HG02852 (cell line): Measurements from ENCODE around the gene SCN8A.

Experiments used
- ATAC-seq: cut with Tn5 transposase; IDR thresholded peaks from one replicate; pipeline ENCODE4 v1.9.1; 2021; ENCODE audit warnings: mild to moderate bottlenecking, moderate library complexity; ENCODE audit not compliant: unreplicated experiment

SCN8A gene

DNA sequence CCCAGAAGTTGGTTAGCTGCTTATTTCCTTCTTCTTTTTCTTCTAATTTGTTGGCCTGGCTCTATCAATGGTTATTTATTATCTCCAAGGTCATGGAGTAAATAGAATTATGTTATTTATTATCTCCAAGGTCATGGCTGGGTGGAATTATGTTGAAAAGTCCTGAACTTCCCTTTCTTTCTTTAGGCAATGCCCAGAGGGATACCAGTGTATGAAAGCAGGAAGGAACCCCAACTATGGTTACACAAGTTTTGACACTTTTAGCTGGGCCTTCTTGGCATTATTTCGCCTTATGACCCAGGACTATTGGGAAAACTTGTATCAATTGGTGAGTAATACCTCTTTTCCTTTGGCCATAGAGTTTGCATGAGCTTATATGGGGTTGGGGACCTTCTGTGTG lies 111.6 kb downstream of the SCN8A start:
- no peak for ATAC-seq

DNA sequence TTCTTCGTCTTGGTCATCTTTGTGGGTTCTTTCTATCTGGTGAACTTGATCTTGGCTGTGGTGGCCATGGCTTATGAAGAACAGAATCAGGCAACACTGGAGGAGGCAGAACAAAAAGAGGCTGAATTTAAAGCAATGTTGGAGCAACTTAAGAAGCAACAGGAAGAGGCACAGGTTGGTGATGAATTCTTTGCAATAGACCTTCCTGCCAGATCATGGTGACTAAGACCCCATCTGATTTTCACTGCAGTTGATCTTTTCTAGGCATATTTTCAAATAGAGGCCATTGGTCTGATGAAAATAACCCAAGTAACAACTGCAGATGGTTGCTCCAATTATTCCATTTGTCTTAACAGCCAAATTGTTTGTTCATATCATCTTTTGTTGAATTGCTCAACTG lies 114.4 kb downstream of the SCN8A start:
- no peak for ATAC-seq

DNA sequence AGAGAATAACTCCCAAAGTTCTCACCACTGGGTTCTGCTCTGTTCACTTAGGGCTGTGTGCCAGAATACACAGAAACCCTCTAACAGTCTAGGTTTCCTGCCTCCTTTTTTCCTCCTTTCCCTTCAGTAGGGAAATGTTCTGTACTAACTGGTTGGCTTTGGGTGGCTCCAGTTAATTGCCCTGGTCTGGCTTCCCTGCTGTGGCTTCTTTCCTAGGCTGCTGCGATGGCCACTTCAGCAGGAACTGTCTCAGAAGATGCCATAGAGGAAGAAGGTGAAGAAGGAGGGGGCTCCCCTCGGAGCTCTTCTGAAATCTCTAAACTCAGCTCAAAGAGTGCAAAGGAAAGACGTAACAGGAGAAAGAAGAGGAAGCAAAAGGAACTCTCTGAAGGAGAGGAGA lies 115.2 kb downstream of the SCN8A start:
- no peak for ATAC-seq

DNA sequence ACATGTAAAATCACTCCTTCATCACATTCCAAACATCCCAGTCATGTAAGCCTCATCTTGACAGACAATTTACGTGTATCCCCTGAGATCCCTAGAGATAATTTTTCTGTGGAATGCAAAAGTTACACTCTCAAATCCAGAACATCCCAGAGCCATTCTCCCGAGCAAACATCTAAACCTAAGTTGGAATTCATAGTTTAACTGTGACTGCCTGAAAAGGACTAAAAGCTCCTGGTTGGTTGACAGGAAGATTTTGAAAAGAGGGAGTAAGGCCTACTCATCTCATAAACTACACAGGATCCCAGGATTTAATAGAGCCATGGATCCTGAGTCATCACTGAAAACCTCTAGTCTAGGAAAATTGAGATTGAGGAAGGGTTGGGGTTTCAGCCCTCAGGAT lies 123.6 kb downstream of the SCN8A start:
- no peak for ATAC-seq

DNA sequence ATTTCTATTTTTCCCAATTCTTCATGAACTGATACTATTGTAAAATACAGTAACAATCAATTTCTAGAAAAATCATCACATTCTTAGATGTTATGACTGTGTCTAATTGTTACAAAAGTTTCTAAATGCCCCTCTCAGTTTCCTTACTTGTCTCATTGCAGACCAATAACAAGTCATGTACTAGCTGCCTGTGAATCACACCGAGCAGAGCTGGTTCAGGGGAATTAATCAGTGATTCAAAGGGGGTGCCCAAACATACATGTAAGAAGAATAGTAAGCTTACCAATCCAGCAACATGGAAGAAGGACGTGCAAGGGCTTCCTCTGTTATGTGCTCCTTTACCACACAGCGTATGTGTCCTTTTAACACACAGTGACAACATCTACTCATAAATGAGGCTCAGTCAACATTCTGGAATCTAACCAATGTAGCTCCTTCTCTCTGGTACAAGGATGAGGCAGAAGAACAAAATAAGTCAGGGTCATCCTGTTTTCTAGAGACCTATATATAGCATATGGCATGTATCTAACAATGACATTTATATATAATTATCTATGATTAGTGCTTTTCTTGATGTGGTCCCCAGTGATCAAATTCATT lies 126.4 kb downstream of the SCN8A start:
- ATAC-seq, result no peak

DNA sequence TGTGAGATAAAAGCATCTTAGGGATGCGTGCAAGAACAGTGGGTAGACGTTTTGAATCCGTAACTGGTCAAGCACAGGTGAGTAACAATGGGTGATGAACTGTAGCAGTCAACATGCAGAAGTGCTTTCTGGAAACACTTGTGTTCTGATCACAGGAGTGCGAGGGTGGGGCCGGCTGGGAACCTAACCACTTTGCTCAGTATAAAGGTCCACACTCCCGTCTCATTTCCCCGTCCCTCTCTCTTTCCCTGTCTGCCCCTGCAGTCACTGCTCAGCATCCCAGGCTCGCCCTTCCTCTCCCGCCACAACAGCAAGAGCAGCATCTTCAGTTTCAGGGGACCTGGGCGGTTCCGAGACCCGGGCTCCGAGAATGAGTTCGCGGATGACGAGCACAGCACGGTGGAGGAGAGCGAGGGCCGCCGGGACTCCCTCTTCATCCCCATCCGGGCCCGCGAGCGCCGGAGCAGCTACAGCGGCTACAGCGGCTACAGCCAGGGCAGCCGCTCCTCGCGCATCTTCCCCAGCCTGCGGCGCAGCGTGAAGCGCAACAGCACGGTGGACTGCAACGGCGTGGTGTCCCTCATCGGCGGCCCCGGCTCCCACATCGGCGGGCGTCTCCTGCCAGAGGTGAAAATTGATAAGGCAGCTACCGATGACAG lies 130.4 kb downstream of the SCN8A start:
- ATAC-seq, result no peak

DNA sequence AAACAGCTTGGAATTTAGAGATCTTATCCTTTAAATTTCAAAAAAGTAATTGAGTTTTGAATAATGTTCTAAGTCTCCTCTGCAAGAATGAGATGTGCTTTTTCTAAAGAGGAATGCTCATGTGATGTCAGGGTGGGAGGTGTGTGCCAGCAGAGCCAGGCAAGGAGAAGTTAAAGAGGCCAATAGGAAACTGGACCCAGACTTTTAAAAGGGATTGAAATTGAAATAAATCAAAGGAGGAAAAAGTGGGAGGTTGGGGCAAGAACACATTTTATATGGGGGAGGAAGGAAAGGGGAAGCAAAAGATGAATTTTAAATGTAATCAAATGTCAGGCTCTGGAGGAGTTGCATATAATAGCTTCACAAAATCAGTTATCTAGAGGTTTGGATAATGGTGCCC lies 131.4 kb downstream of the SCN8A start:
- no peak for ATAC-seq

DNA sequence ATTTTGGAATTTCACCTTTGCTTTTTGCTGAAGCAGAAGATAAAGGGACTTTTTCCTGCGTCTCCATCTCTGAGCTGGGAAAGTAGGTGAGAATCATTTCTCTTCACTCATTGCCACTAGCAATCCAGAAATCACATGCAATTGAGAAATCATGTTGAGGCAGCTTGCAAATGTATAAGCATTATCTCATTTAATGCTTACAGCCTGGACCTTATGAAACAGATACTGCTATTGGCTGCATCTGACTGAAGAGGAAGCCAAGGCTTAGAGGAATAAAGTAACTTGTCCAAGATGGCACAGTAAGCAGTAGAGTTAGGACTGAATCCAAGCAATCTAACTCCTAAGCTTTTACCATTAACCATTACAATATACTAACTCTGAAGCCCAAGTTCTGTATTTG lies 135.1 kb downstream of the SCN8A start:
- no peak for ATAC-seq

DNA sequence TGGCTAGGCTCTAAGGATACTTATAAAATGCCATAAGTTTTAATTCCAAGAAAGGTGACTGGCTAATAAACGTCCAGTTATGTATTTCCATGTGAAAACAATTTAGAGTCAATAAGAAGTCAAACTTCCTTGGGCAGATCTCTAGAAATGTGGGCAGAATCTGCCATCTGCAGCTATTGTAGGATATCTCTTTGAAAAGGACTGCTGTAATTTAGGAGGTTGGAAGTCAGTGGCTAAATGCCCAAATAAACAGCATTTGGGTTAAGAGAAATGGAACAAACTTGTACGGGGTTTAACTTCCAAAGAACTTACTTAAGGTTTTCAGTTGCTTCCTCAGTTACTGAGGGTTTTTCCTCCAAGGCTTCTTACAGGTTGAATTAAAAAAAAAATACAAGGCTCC lies 135.9 kb downstream of the SCN8A start:
- ATAC-seq, result no peak

DNA sequence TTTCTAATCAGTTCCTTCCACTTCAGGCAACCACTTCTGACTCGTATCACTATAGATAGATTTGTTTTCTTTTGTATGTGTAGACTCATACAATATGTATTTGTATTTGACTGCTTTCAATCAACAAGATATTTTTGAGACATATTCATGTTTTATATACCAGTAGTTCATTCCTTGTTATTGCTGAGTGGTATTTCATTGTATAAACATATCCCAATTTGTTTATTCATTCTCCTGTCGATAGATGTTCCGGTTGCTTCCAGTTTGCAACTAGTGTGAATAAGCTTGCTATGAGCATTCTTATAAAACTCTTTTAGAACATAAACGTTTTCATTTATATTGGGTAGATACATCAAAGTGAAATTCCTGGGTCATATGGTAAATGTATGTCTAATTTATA lies 138.3 kb downstream of the SCN8A start:
- ATAC-seq, result no peak

DNA sequence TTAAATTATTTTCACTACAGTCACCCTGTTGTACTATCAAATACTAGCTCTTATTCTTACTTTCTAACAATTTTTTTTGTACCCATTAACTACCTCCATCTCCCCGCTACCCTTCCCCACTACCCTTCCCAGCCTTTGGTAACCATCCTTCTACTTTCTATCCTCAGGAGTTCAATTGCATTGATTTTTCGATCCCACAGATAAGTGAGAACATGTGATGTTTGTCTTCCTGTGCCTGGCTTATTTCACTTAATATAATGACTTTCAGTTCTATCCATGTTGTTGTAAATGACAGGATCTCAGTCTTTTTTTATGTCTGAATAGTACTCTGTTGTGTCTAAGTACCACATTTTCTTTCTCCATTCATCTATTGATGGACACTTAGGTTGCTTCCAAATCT lies 139.7 kb downstream of the SCN8A start:
- ATAC-seq, result no peak

DNA sequence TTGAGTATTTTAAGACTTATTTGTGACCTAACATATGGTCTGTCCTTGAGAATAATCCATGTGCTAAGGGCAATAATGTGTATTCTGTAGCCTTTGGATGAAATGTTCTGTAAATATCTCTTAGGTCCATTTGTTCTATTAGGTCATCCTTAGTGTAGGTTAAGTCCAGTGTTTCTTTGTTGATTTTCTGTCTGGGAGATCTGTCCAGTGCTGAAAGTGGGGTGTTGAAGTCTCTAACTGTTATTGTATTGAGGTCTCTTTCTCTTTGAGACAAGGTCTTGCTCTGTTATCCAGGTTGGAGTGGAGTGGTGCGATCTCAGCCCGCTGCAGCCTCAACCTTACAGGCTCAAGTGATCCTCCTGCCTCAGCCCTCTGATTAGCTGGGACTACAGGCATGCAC lies 149.5 kb downstream of the SCN8A start:
- ATAC-seq, result no peak

DNA sequence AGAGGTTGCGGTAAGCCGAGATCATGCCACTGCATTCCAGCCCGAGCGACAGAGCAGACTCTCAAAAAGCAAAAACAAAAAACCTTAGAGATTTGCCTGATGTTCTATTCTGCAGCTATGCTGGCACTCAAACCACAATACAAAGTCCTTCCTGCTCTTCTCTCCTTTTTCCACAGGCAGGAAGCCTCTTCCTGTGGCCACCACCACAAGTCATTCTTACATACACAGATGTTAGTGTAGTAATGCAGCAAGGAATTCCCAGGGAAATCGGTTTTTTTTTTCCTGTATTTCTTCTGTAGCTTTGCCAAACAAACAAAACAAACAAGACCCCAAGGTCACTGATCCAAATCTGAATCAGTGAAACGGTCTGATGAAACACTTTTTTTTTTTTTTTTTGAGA lies 153.2 kb downstream of the SCN8A start:
- no peak for ATAC-seq

DNA sequence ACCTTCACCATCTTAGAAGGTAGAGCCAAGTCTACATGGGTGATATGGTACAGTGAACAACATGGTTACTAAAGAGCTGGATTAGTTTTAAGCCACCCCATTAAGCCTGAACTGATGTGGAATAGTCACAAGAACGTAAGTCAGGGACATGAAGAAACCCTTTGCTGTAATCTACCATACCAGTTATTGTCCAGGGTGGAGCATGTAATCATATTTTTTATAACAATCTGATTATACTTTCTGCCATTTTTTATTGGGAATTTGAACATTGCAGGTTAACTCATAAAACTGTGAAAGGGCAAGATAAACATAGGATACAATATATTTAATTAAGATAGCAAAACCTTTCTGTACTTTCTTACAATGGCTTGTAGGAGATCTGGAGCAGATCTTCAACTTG lies 153.9 kb downstream of the SCN8A start:
- no peak for ATAC-seq

DNA sequence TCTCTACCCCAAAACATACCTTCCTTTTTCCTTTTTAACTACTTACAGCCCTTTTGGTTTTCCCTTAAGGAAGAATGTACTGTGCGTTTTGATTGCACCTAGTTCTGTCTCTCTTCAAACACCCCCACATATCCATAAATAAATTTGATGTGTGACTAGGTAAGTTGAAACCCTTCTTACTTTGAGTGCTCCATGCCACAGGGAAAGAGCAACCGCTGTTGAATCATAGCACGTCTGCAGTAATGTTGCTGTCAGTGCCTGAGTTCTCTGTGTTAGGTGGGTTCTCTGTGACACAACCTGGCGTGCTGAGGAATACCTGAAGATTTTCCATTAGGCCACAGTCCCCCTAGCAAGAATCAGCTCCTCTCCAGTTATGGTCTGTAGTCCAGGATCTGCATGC lies 155.4 kb downstream of the SCN8A start:
- ATAC-seq, result no peak

DNA sequence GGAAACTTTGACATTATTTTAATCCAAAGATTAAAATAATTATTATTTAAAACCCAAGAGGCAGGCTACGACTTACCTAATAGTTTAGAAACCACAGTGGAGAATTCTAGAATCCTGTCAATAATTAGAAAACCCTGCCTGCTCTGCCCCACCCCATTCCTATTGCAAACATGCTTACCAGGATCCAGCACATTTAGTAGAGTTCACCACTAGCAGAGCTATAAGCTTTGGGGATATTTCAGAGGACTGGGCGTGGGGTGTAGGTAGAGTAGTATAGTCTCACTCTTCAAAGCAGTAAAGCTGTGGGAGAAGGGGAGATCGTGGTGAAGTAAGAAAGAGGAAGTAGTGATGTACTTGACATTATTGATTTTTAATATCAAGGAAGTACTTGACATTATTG lies 157.2 kb downstream of the SCN8A start:
- ATAC-seq, result no peak

DNA sequence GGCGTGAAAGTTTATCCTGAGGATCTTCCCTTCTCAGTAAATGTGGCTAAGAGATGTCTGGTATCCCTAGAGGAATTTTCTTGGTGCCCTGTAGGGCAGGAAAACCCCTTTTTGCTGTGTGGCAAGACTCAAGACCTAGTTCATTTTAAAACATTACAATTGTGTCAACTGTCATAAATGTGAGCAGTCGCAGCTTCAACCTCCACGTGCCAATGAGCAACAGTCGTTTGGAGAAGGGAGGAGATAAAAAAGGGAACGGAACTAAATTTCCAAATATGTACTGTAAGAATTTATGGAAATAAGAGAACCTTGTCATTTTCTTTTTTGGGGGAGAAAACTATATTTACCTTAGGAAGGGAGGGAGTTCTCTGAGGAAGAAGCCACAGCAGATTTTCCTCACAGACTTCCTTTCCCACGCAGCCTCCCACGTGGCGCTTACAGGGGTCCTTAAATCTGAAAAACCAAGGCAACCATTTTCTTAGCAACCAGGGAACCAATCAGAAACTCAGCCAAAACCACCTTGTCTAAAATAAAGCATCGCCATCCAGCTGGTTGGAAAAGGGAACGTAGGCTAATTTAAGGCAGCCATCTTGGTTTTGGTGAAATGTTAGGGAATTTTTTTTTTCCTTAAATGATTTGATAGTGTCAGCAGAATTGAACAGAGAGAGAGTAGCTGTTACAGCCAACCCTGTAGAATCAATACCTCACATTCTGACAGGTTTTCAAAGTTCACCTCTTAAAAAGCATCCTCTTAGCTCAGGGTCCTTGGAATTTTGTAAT lies 158.4 kb downstream of the SCN8A start:
- no peak for ATAC-seq

DNA sequence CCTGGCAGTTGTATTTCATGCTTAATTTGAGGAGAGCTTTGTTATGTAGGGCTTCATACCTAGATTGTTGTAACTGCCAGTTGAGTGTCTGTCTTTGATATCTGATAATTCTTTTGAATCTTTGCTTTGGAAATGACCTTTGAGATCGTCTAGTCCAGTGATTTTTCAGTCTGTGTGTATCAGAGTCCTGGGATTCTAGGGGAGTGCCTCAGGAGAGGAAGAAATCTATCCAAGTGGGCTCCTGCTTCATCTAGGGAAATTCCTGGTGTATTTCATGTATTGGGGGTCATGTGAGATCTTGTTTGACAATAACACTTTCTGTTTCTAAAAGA lies 158.9 kb downstream of the SCN8A start:
- no peak for ATAC-seq

DNA sequence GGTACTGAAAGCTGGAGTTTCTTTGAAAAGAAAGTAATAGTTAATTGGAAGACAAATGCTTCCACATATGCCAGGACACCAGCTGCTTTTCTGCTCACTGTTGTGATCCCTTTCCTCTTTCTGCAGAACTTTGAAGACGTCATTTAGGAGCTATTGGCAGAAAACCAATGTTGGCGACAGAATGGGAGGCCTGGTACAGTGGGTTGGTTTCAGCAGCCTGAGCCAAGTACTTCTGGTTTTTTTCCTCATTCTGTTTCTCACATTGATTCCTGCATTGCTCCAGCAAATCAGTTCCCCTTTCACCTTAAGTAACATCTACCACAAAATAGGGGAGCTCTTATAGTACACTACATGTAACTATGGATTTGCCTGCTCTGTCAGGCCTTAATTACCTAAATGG lies 160.6 kb downstream of the SCN8A start:
- no peak for ATAC-seq

DNA sequence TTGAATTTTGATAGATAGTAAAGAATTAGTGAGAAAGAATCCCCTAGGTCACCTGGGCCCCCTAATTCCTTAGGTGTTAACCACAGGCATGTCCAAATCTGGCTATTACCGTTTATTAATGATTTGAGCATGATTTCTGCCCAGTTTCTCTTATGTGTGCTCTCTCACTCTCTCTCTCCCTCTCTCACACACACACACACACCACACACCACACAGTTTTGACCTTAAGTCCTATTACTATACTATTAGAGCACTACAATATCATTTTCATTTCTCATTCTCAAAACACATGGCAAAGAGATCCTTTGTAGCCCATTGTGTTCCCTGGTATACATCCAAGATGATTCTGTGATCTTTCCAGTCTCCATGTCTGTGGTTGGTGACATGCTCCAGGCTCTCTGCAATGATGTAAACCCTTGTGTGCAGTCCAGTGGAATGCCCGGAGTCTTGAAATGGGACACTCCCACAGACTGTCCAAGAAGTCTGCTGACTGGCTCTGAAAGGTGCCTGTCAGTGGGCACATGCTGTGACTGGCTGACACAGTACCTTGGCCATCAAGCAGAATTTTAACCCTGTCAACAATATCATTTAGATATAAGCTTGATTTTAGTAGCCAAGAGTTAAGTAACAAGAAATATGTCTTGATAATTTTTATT lies 161.3 kb downstream of the SCN8A start:
- ATAC-seq, result no peak

DNA sequence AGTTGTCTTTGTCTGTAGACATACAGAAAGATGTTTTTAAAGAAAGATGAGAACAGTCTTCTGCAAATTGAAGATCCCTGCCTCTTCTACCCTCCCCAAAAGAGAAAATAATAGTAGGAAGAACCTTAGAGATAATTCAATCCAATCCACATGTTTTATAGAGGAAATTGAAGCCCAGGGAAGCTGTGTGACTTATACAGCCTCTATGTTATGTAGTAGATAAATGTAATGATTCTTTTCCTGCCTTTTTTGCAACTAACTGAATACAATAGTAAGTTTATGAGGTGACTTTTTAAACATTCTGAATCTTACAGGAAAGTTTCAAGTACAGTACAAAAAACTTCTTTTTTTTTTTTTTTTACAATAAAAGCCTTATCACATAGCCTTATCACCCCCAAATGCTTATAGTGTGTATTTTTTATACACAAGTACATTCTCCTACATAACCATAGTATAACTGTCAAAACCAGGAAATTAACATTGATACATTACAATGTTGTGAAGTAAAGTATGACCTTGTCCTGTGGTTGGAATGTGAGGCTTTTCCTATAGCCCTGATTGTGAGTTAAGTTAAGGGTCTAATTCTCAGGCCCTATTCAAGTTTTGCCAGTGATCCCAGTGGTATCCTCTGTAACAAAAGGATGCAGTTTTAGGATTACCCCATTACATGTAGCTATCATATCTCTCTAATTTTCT lies 163.1 kb downstream of the SCN8A start:
- no peak for ATAC-seq
